Muscle layer of duodenum (tissue), 2 donors: ENCODE measurements around the gene TXNL4B.
"Not testable (repeated sequence)": the region's sequence is repeated elsewhere in the genome, so short reads cannot be mapped to it uniquely, and the experiment has no call there.

Source experiments
- H3K27ac ChIP-seq: one replicate; pipeline ENCODE4 v1.7.0; 2013; ENCODE audit warnings: mild to moderate bottlenecking, low read length
- H3K27me3 ChIP-seq: one replicate; pipeline ENCODE4 v1.7.0; 2013; ENCODE audit warnings: low read depth, mild to moderate bottlenecking, control low read depth, low read length
- H3K36me3 ChIP-seq, 2 donors: one replicate each; pipeline ENCODE4 v1.7.0; 2013; ENCODE audit warnings: low read length in 2 of 2, control low read depth in 1 of 2, mild to moderate bottlenecking in 1 of 2; ENCODE audit not compliant: insufficient read depth in 2 of 2, control insufficient read depth in 1 of 2
- H3K4me1 ChIP-seq, 2 donors: one replicate each; pipeline ENCODE4 v1.7.0; 2013; ENCODE audit warnings: low read length in 2 of 2, mild to moderate bottlenecking in 2 of 2, control low read depth in 1 of 2, moderate library complexity in 1 of 2; ENCODE audit not compliant: insufficient read depth in 2 of 2, control insufficient read depth in 1 of 2
- H3K4me3 ChIP-seq, 2 donors: one replicate each; pipeline ENCODE4 v1.7.0; 2013; ENCODE audit warnings: low read length in 2 of 2, low read depth in 1 of 2, mild to moderate bottlenecking in 1 of 2
- H3K9me3 ChIP-seq, 2 donors: one replicate each; pipeline ENCODE4 v1.7.0; 2013; ENCODE audit warnings: low read length in 2 of 2, control low read depth in 1 of 2, mild to moderate bottlenecking in 1 of 2; ENCODE audit not compliant: control insufficient read depth in 1 of 2
- donor health status: healthy.

The TXNL4B gene

GRCh38 chr16:72092832-72093447 lies 480 bp downstream of the TXNL4B start:
- H3K4me3 ChIP-seq = peak overlapping the region; percentile 93 to 97
- H3K36me3 ChIP-seq = peaks cover 42 to 45% of the 10 kb centered on the region in 2 donors
- peaks cover 15 to 37% of the 10 kb centered on the region in 2 donors for H3K4me1 ChIP-seq

GRCh38 chr16:72091217-72091616 lies 2.2 kb downstream of the TXNL4B start:
- Histone ChIP-seq H3K4me3 (no peak overlapping the region), H3K4me1 (peaks cover 15 to 37% of the 10 kb centered on the region in 2 donors), H3K9me3 (no peaks in the 10 kb centered on the region), H3K36me3 (peaks cover 33 to 39% of the 10 kb centered on the region in 2 donors), H3K27ac (no peak overlapping the region), H3K27me3 (no peaks in the 10 kb centered on the region)

More at GRCh38 chr16:72092832-72093447, 480 bp downstream of the TXNL4B start:
- H3K9me3 ChIP-seq = no peaks in the 10 kb centered on the region
- H3K27me3 ChIP-seq = no peaks in the 10 kb centered on the region
- H3K27ac ChIP-seq = peak overlapping the region; percentile 90

- H3K4me3 ChIP-seq = no peak overlapping the region
- peaks cover 39 to 55% of the 10 kb centered on the region in 2 donors for H3K36me3 ChIP-seq
- no peaks in the 10 kb centered on the region for H3K4me1 ChIP-seq
- no peaks in the 10 kb centered on the region for H3K9me3 ChIP-seq
- H3K27me3 ChIP-seq = no peaks in the 10 kb centered on the region
- no peak overlapping the region for H3K27ac ChIP-seq
Observed at GRCh38 chr16:72085002-72085401, 8.4 kb downstream of the TXNL4B start.

- H3K4me1 ChIP-seq = no peaks in the 10 kb centered on the region
- H3K36me3 ChIP-seq = peaks cover 34 to 49% of the 10 kb centered on the region in 2 donors
- H3K9me3 ChIP-seq = no peaks in the 10 kb centered on the region
- no peaks in the 10 kb centered on the region for H3K27me3 ChIP-seq
- no peak overlapping the region for H3K4me3 ChIP-seq
- H3K27ac ChIP-seq = no peak overlapping the region
Observed at GRCh38 chr16:72084445-72084844, 9.0 kb downstream of the TXNL4B start.

- H3K9me3 ChIP-seq = no peaks in the 10 kb centered on the region
- H3K4me1 ChIP-seq = no peaks in the 10 kb centered on the region
- H3K36me3 ChIP-seq = peaks cover 28 to 44% of the 10 kb centered on the region in 2 donors
- H3K27me3 ChIP-seq = no peaks in the 10 kb centered on the region
- no peak overlapping the region for H3K4me3 ChIP-seq
- H3K27ac ChIP-seq = no peak overlapping the region
Observed at GRCh38 chr16:72083778-72084404, 9.5 kb downstream of the TXNL4B start.

- H3K36me3 ChIP-seq, H3K9me3 ChIP-seq, H3K27ac ChIP-seq, H3K27me3 ChIP-seq, H3K4me3 ChIP-seq: not testable (repeated sequence)
- H3K4me1 ChIP-seq = peaks cover 0 to 12% of the 10 kb centered on the region in 2 donors
Observed at GRCh38 chr16:72076991-72077706, 16.3 kb downstream of the TXNL4B start.

GRCh38 chr16:72075067-72075466 lies 18.4 kb downstream of the TXNL4B start:
- H3K4me1 ChIP-seq = peaks cover 0 to 12% of the 10 kb centered on the region in 2 donors
- H3K27ac ChIP-seq = not testable (repeated sequence)

GRCh38 chr16:72073560-72074230 lies 19.7 kb downstream of the TXNL4B start:
- peaks cover 0 to 12% of the 10 kb centered on the region in 2 donors for H3K4me1 ChIP-seq
- no peaks in the 10 kb centered on the region for H3K36me3 ChIP-seq
- H3K9me3 ChIP-seq = no peaks in the 10 kb centered on the region
- no peak overlapping the region for H3K4me3 ChIP-seq
- H3K27ac ChIP-seq = no peak overlapping the region
- H3K27me3 ChIP-seq = no peaks in the 10 kb centered on the region

More at GRCh38 chr16:72075067-72075466, 18.4 kb downstream of the TXNL4B start:
- not testable (repeated sequence) for H3K4me3 ChIP-seq, H3K36me3 ChIP-seq, H3K9me3 ChIP-seq, H3K27me3 ChIP-seq

- H3K9me3 ChIP-seq = no peaks in the 10 kb centered on the region
- H3K4me1 ChIP-seq = peaks cover 0 to 12% of the 10 kb centered on the region in 2 donors
- no peak overlapping the region for H3K27ac ChIP-seq
- H3K4me3 ChIP-seq = no peak overlapping the region
- no peaks in the 10 kb centered on the region for H3K27me3 ChIP-seq
- no peaks in the 10 kb centered on the region for H3K36me3 ChIP-seq
Observed at GRCh38 chr16:72072514-72073342, 20.7 kb downstream of the TXNL4B start.

GRCh38 chr16:72068930-72069329 lies 24.5 kb downstream of the TXNL4B start:
- Histone ChIP-seq H3K9me3 (no peaks in the 10 kb centered on the region), H3K27ac (no peak overlapping the region), H3K4me3 (no peak overlapping the region), H3K4me1 (peaks cover 0 to 8% of the 10 kb centered on the region in 2 donors), H3K27me3 (no peaks in the 10 kb centered on the region), H3K36me3 (no peaks in the 10 kb centered on the region)
